RWPE1 (cell line): Measurements from ENCODE around the gene CHN2.

Experiments
- CTCF ChIA-PET: fragments of 350-600 bp; sonication (Branson Sonifier 250); formaldehyde crosslinking; extraction: SDS; loops from one replicate; lab custom pipeline; 2021; lab: Yijun Ruan, JAX
- POLR2A ChIA-PET: fragments of 400-600 bp; formaldehyde crosslinking; extraction: SDS; loops from one replicate; lab custom pipeline; 2020; ENCODE audit warnings: antibody characterized with exemption; ENCODE audit not compliant: low non-redundant PET; lab: Yijun Ruan, JAX
- DNase-seq: peaks from one replicate; pipeline ENCODE4 v3.0.0; 2012; ENCODE audit warnings: low spot score
- H3K27ac ChIP-seq: fragments of 450-650 bp; 2 replicates; pipeline ENCODE4 v1.5.1; 2017
- TF ChIP-seq, protein P1 (sequence below): fragments of 450-650 bp; conservative IDR thresholded peaks from 2 replicates; pipeline ENCODE4 v1.5.1; 2017; ENCODE audit warnings: low read depth, mild to moderate bottlenecking

Gene CHN2

DNA sequence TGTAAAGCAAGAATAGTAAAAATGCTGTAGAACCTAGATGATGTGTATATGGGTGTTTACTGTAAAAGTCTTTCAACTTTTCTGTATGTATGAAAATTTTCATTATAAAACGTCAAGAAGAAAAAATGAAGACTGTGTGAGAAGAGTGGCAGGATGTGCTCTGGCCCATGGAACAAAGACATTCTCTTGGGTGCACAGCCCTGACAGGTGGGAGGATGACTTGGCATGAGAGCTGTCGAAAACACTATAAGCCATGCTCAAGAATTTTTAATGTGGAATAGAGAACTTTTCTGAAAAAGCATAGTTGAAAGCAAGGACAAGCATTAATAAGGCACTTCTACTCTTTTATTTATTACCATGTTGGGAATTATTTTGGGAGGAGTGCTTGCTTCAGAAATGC lies 185.0 kb downstream of the CHN2 start:
- DNase-seq, result no peak
- TF ChIP-seq, protein P1, sequence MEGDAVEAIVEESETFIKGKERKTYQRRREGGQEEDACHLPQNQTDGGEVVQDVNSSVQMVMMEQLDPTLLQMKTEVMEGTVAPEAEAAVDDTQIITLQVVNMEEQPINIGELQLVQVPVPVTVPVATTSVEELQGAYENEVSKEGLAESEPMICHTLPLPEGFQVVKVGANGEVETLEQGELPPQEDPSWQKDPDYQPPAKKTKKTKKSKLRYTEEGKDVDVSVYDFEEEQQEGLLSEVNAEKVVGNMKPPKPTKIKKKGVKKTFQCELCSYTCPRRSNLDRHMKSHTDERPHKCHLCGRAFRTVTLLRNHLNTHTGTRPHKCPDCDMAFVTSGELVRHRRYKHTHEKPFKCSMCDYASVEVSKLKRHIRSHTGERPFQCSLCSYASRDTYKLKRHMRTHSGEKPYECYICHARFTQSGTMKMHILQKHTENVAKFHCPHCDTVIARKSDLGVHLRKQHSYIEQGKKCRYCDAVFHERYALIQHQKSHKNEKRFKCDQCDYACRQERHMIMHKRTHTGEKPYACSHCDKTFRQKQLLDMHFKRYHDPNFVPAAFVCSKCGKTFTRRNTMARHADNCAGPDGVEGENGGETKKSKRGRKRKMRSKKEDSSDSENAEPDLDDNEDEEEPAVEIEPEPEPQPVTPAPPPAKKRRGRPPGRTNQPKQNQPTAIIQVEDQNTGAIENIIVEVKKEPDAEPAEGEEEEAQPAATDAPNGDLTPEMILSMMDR, result no peak
- CTCF ChIA-PET, result interaction anchor here (0.7 to 1.0 kb wide), 2 partner anchors 179 to 197 kb away, joined by 3 to 6 read pairs; no protein-coding TSS in a partner anchor
- POLR2A ChIA-PET, result no interaction called here
- H3K27ac ChIP-seq, result no peak overlapping the region

DNA sequence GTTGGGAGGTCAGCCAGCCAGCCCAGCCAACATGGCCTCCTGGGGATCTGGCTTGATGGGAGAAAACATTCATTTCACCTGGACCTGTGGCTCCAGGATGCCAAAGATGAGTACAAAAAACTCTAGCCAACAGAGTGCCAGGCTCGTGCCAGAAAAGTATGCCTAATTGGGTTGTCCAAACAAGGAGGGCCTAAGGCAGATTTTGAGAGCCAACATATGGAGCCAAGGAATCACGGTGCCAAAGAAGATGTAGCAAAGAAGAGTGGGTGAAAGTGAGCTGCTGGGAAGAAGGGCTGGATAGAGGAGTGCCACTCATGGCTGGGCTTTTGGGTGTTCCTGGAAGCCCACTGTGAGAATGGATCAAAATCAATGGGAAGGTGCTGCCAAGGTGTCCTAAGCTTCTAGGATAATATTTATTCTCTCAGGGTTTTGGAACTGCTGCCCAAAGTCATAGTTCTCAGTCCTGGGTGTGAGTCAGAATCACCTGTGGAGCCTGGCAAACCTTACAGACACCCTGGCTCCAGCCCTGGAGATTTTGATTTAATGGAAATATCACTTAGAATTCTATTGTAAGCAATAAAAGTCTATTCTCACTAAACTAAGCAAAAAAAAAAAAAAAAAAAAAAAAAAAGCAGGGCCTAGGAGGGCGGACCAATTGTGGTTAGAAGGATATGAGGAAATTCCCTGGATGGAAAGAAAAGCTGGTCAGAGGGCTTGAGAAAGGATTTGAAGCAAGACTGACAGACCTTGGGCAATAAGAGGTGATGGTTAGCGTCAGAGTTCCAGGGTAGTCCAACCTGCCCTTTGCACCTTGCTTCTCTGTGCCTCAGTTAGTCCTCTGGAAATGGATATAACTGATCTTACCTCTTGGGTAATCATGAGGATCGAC lies 186.9 kb downstream of the CHN2 start:
- H3K27ac ChIP-seq, result no peak overlapping the region
- TF ChIP-seq, protein P1, result no peak
- ChIA-PET POLR2A (no interaction called here), CTCF (no interaction called here)
- no peak for DNase-seq

DNA sequence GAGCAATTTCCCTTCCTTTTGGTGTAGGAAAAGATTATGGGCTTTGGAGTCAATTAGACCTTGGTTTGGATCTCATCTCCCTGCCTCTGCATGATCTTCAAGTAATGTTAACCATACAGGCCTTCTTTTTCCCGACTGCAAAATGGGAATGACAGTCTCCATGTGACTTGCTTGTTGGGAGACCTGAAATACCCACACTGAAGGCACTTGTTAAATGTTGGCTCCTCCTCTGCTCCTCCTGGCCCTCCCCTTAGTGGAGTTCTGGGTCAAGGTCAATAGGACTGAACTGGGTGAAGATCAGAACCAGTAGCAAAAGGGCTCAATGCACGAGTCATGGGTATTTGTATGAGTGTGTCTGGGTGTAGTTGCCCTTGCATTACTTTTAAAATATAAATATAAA lies 189.7 kb downstream of the CHN2 start:
- TF ChIP-seq, protein P1, result no peak
- DNase-seq, result no peak
- ChIA-PET POLR2A (no interaction called here), CTCF (no interaction called here)
- no peak overlapping the region for H3K27ac ChIP-seq

DNA sequence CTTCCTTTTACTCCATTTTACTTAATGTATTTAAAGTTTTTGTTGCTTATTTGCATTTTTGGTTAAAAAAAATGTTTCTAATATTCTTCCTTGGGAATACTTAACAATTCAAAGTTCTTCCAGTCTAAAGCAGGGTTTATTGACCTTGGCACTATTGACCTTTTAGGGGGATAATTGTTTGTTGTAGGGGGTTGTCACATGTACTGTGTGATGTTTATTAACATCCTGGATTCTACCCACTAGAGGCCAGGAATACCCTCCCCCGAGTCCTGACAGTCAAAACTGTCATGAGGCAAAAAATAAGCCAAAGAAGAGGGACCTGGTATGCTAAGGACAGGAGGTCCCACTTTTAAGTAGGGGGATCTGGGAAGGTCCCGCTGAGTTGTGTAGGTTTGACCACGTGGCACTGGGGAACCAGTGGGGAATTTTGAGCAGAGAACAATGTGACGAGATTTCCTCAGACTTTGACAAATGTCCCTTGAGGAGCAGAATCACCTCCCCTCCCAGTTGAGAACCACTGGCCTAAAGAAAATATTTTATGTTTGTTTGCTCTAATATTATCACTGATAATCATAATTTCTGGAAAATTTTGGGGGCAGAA lies 190.7 kb downstream of the CHN2 start:
- no peak for DNase-seq
- POLR2A ChIA-PET, result no interaction called here
- CTCF ChIA-PET, result interaction anchor here (0.6 kb wide), 1 partner anchor 274 kb away, joined by 3 read pairs; no protein-coding TSS in a partner anchor
- TF ChIP-seq, protein P1, result no peak
- H3K27ac ChIP-seq, result no peak overlapping the region

DNA sequence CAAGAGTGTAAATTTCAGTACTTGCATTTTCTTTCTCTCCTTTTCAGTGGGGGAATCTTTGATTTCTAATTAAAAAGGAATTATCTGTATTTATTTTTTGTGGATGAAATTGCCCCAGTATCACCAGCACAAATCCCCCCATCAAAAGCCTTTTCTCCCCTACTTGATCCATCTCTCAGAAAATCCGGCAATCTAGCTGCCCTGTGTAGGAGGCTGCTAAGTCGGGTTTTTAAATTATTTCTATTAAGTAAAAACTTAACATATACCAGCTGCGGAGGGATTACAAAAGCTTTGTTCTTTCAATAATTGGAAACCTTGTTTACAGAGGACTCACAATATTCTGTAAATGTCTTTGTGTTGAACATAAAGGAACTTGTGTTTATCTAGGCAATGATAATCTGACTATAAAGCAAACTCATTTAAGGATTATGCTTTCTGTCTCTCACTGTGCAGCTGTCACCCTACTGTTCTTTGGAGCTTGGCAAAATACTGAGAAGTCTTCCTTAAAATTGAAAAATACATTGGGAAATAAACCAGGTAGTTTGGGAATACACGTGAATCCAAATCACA lies 191.7 kb downstream of the CHN2 start:
- no peak overlapping the region for H3K27ac ChIP-seq
- DNase-seq, result no peak
- TF ChIP-seq, protein P1, result no peak
- CTCF ChIA-PET, result interaction anchor here (0.7 kb wide), 1 partner anchor 415 kb away, joined by 3 read pairs; no protein-coding TSS in a partner anchor
- POLR2A ChIA-PET, result no interaction called here

DNA sequence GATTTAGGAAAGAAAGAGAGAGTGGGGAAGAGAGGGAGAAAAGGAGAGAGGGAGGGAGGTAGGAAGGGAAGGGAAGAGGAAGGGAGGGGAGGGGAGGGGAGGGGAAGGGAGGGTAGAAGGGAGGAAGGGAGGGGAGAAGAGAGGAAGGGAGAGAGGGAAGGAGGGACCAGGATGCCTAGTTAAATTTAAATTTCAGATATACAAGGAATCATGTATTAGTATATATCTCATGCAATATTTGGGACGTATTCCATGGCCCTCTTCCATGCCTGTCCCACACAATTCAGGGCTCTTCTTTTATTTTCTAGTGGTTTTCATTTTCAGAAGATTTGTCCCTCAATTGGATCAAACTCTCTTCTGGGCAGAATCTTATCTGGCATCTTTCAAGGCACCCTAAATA lies 196.7 kb downstream of the CHN2 start:
- ChIA-PET CTCF (no interaction called here), POLR2A (no interaction called here)
- no peak for DNase-seq
- TF ChIP-seq, protein P1, result no peak
- H3K27ac ChIP-seq, result no peak overlapping the region
